Neural cell (in vitro differentiated cells): Measurements from ENCODE around the gene NFIA. TPM values are rescaled to one million over a fixed set of nuclear protein-coding genes. Genes with fewer than 3 reads are reported as not detected.

Source experiments
- H2AFZ ChIP-seq: fragments of 200-600, 300-800 bp; sonication (generic), shearing (Covaris generic); 2 replicates; pipeline ENCODE4 v1.6.0; 2014; ENCODE audit warnings: low read depth, mild to moderate bottlenecking, antibody characterized with exemption, low read length, moderate library complexity
- H3F3A ChIP-seq: fragments of 200-600 bp; shearing (Covaris generic); 2 replicates; pipeline ENCODE4 v1.6.1; 2016; ENCODE audit warnings: mild to moderate bottlenecking, moderate library complexity, mixed read lengths, antibody characterized with exemption, low read length; ENCODE audit not compliant: insufficient read depth, poor library complexity, severe bottlenecking
- H3K27ac ChIP-seq: fragments of 200-600, 300-800 bp; sonication (generic), shearing (Covaris generic); 2 replicates; pipeline ENCODE4 v1.5.1; 2014; ENCODE audit warnings: mild to moderate bottlenecking, low read length, moderate library complexity
- H3K27me3 ChIP-seq: fragments of 300-800, 200-600 bp; sonication (generic), shearing (Covaris generic); 2 replicates; pipeline ENCODE4 v1.6.0; 2014; ENCODE audit warnings: mild to moderate bottlenecking, low read depth, low read length, moderate library complexity; ENCODE audit not compliant: insufficient read depth
- H3K36me3 ChIP-seq: fragments of 300-800, 200-600 bp; sonication (generic), shearing (Covaris generic); 2 replicates; pipeline ENCODE4 v1.5.1; 2014; ENCODE audit warnings: mild to moderate bottlenecking, antibody characterized with exemption, low read length, moderate library complexity; ENCODE audit not compliant: insufficient read depth
- H3K4me2 ChIP-seq: fragments of 300-800, 200-600 bp; sonication (generic), shearing (Covaris generic); 2 replicates; pipeline ENCODE4 v1.6.0; 2014; ENCODE audit warnings: mild to moderate bottlenecking, low read length
- H3K4me3 ChIP-seq: fragments of 300-800, 200-600 bp; sonication (generic), shearing (Covaris generic); 2 replicates; pipeline ENCODE4 v1.5.1; 2014; ENCODE audit warnings: mild to moderate bottlenecking, low read length, moderate library complexity
- H3K79me2 ChIP-seq: fragments of 200-600 bp; shearing (Covaris generic); replicated peaks from 2 replicates; pipeline ENCODE4 v1.6.0; 2014; ENCODE audit warnings: mild to moderate bottlenecking, low read length, moderate library complexity; ENCODE audit not compliant: insufficient read depth
- H3K9ac ChIP-seq: fragments of 300-800, 200-600 bp; sonication (generic), shearing (Covaris generic); 2 replicates; pipeline ENCODE4 v1.6.1; 2016; ENCODE audit warnings: mild to moderate bottlenecking, low read length, mixed read lengths
- H3K9me2 ChIP-seq: fragments of 200-600 bp; shearing (Covaris generic); 2 replicates; pipeline ENCODE4 v1.6.1; 2016; ENCODE audit warnings: mild to moderate bottlenecking, low read length, mixed read lengths; ENCODE audit not compliant: insufficient read depth
- H3K9me3 ChIP-seq: fragments of 200-600, 300-800 bp; sonication (generic), shearing (Covaris generic); 2 replicates; pipeline ENCODE4 v1.6.1; 2016; ENCODE audit warnings: mild to moderate bottlenecking, mixed run types, low read length, moderate library complexity, mixed read lengths
- H4K20me1 ChIP-seq: fragments of 200-600 bp; shearing (Covaris generic); 2 replicates; pipeline ENCODE4 v1.6.1; 2016; ENCODE audit warnings: mild to moderate bottlenecking, mixed run types; ENCODE audit not compliant: insufficient read depth
- CTCF ChIP-seq: fragments of 450-650 bp; IDR thresholded peaks from 2 replicates; pipeline ENCODE4 v1.5.1; 2014; ENCODE audit warnings: antibody characterized with exemption, mild to moderate bottlenecking, moderate library complexity; ENCODE audit not compliant: poor library complexity, severe bottlenecking
- EP300 ChIP-seq: fragments of 450-650 bp; conservative IDR thresholded peaks from 2 replicates; pipeline ENCODE4 v1.6.1; 2014; ENCODE audit warnings: antibody characterized with exemption, mild to moderate bottlenecking, moderate library complexity; ENCODE audit not compliant: poor library complexity, severe bottlenecking
- EZH2 ChIP-seq: fragments of 200-600, 300-800 bp; shearing (Covaris generic), sonication (generic); IDR thresholded peaks from 2 replicates; pipeline ENCODE4 v1.6.1; 2014; ENCODE audit warnings: antibody characterized with exemption, low read length, borderline replicate concordance, mild to moderate bottlenecking; ENCODE audit not compliant: insufficient read depth, poor library complexity, severe bottlenecking
- MXI1 ChIP-seq: fragments of 450-650 bp; conservative IDR thresholded peaks from 2 replicates; pipeline ENCODE4 v1.6.1; 2014; ENCODE audit warnings: antibody characterized with exemption, mild to moderate bottlenecking; ENCODE audit not compliant: poor library complexity, severe bottlenecking
- POLR2AphosphoS5 ChIP-seq: IDR thresholded peaks from 2 replicates; pipeline ENCODE4 v1.6.1; 2012
- RAD21 ChIP-seq: fragments of 450-650 bp; conservative IDR thresholded peaks from 2 replicates; pipeline ENCODE4 v1.6.1; 2014; ENCODE audit warnings: antibody characterized with exemption, mild to moderate bottlenecking, moderate library complexity
- REST ChIP-seq: IDR thresholded peaks from 2 replicates; pipeline ENCODE4 v1.6.1; 2012; ENCODE audit warnings: borderline replicate concordance
- SMC3 ChIP-seq: fragments of 450-650 bp; conservative IDR thresholded peaks from 2 replicates; pipeline ENCODE4 v1.6.1; 2014; ENCODE audit warnings: antibody characterized with exemption, mild to moderate bottlenecking, moderate library complexity; ENCODE audit not compliant: poor library complexity
- TAF1 ChIP-seq: IDR thresholded peaks from 2 replicates; pipeline ENCODE4 v1.6.1; 2012; ENCODE audit warnings: low read depth
- polyA plus RNA-seq: library from polyadenylated mRNA; depleted of rRNA; stranded (reverse); fragments of >200 nt; gene quantifications from 2 replicates; pipeline ENCODE4 v1.2.3, GENCODE V29; 2014

Gene NFIA
- polyA plus RNA-seq, 1 donor from 2014 or later, result 0.47 TPM

DNA sequence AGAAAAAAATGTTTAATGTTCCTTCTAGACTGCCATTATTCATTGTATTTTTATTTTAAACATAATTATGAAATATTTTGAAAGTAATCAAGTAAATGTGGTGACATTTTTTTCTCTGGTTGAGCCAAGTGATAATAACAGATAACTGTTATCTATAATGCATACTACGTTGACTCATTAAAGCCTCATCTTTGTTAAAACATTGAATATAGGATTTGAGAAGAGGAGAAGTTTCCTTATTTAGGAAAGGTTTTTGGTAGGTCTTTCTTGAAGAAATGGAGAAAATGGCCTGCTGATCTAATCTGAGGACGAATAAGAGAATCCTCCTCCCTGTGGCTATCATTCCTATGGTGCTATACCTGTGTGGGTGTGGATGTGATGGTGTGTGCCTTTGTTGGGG lies 89.0 kb downstream of the NFIA start:
- H3K79me2 ChIP-seq, result no peaks in the 10 kb centered on the region
- H3K4me2 ChIP-seq, result no peak overlapping the region
- no peaks in the 10 kb centered on the region for H3K9me3 ChIP-seq
- H3K27ac ChIP-seq, result no peak overlapping the region
- no peaks in the 10 kb centered on the region for H3K9me2 ChIP-seq
- no peaks in the 10 kb centered on the region for H3K27me3 ChIP-seq
- no peak overlapping the region for H3K4me3 ChIP-seq
- TF ChIP-seq MXI1, result no peak
- no peak for TF ChIP-seq RAD21
- TF ChIP-seq EZH2, result no peak
- TF ChIP-seq EP300, result no peak
- no peak for TF ChIP-seq SMC3
- H3F3A ChIP-seq, result no peaks in the 10 kb centered on the region
- no peak overlapping the region for H2AFZ ChIP-seq
- no peaks in the 10 kb centered on the region for H3K36me3 ChIP-seq
- H4K20me1 ChIP-seq, result no peaks in the 10 kb centered on the region
- no peak overlapping the region for H3K9ac ChIP-seq

DNA sequence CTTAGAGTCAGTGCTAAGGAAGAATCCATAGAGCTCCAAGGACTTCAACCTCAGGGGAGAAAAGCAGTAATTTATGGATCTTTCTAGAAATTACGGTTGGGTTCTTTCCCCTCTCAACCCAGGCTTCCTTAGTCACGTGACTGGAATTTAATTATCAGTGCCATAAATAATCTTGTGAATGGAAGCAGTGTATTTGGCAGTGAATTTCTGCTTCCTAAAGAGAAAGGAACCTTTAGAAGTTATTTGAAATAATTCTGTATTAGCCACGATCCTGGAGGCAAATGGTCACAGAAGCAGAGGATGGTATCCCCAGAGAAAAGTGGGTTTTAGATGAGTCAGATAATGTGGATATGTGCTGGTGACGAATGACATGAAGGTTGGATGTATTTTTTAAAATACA lies 89.6 kb downstream of the NFIA start:
- H3K27ac ChIP-seq, result no peak overlapping the region

GRCh38 chr1:61173118-61173517 lies 90.8 kb downstream of the NFIA start:
- no peak for TF ChIP-seq POLR2AphosphoS5
- no peak for TF ChIP-seq REST
- no peak for TF ChIP-seq EP300
- TF ChIP-seq EZH2, result no peak
- TF ChIP-seq SMC3, result no peak
- no peak for TF ChIP-seq CTCF
- TF ChIP-seq RAD21, result no peak
- TF ChIP-seq TAF1, result no peak
- TF ChIP-seq MXI1, result no peak
- Histone ChIP-seq H3F3A (no peaks in the 10 kb centered on the region), H3K36me3 (no peaks in the 10 kb centered on the region), H3K4me3 (no peak overlapping the region), H3K27me3 (no peaks in the 10 kb centered on the region), H3K27ac (no peak overlapping the region), H4K20me1 (no peaks in the 10 kb centered on the region), H3K9ac (no peak overlapping the region), H2AFZ (no peak overlapping the region), H3K9me3 (no peaks in the 10 kb centered on the region), H3K4me2 (no peak overlapping the region), H3K79me2 (no peaks in the 10 kb centered on the region), H3K9me2 (no peaks in the 10 kb centered on the region)

More for the DNA sequence above, 89.6 kb downstream of the NFIA start:
- no peak overlapping the region for H2AFZ ChIP-seq
- H3K4me3 ChIP-seq, result no peak overlapping the region
- no peak for TF ChIP-seq RAD21
- TF ChIP-seq POLR2AphosphoS5, result no peak
- no peaks in the 10 kb centered on the region for H3F3A ChIP-seq
- no peaks in the 10 kb centered on the region for H3K9me3 ChIP-seq
- no peaks in the 10 kb centered on the region for H3K36me3 ChIP-seq
- no peaks in the 10 kb centered on the region for H4K20me1 ChIP-seq
- no peak overlapping the region for H3K9ac ChIP-seq
- H3K79me2 ChIP-seq, result no peaks in the 10 kb centered on the region
- H3K4me2 ChIP-seq, result no peak overlapping the region
- H3K27me3 ChIP-seq, result no peaks in the 10 kb centered on the region
- H3K9me2 ChIP-seq, result no peaks in the 10 kb centered on the region
